Esophagus squamous epithelium (tissue), 5 donors: ENCODE data around the gene EBF4. TPM values are rescaled to one million over a fixed set of nuclear protein-coding genes. Genes with fewer than 3 reads are reported as not detected.

Source experiments
- DNase-seq: peaks from one replicate; lab custom pipeline; 2025; lab: John Stamatoyannopoulos, UW
- H3K27ac ChIP-seq, 4 donors: fragments of 200-600 bp; sonication (generic); one replicate each; pipeline ENCODE4 v1.5.1; 2016 to 2019; ENCODE audit warnings: mild to moderate bottlenecking in 1 of 4
- H3K27me3 ChIP-seq, 4 donors: fragments of 200-600 bp; sonication (generic); 1 replicate in 3 of 4; 2 replicates in 1 of 4; pipeline versions ENCODE4 v1.5.1 to v1.6.0; 2017 to 2021; ENCODE audit warnings: antibody characterized with exemption in 1 of 4
- H3K36me3 ChIP-seq, 3 donors: fragments of 200-600 bp; sonication (generic); one replicate each; pipeline ENCODE4 v1.5.1; 2016 to 2019
- H3K4me1 ChIP-seq, 3 donors: fragments of 200-600 bp; sonication (generic); one replicate each; pipeline ENCODE4 v1.5.1; 2017 to 2019
- H3K4me3 ChIP-seq, 4 donors: fragments of 200-600 bp; sonication (generic); 1 replicate in 3 of 4; 2 replicates in 1 of 4; pipeline ENCODE4 v1.5.1; 2016 to 2019; ENCODE audit warnings: mild to moderate bottlenecking in 2 of 4, moderate library complexity in 1 of 4
- H3K9me3 ChIP-seq, 3 donors: fragments of 200-600 bp; sonication (generic); one replicate each; pipeline ENCODE4 v1.5.1; 2016 to 2019
- CTCF ChIP-seq, 6 experiments: fragments of 450-650 bp in 4 of 6; fragments of 200-600 bp in 2 of 6; sonication (generic) in 2 of 6; IDR thresholded peaks; one replicate each; pipeline ENCODE4 v1.5.1; 2016 to 2019; ENCODE audit warnings: antibody characterized with exemption in 6 of 6, mild to moderate bottlenecking in 4 of 6, moderate library complexity in 4 of 6
- POLR2A ChIP-seq, 4 donors: fragments of 450-650 bp; IDR thresholded peaks; one replicate each; pipeline ENCODE4 v1.6.1; 2017; ENCODE audit warnings: antibody characterized with exemption in 4 of 4, mild to moderate bottlenecking in 4 of 4, moderate library complexity in 3 of 4
- WGBS, 2 donors: methylation state at CpG; one replicate each; pipeline ENCODE4 v1.1.5; 2018; 5-methylcytosine and 5-hydroxymethylcytosine counted together
- intact Hi-C: fragments of 100-400 bp; cut with DNase I; formaldehyde crosslinking; loops from one replicate; pipeline ENCODE4 v1.15.0; 2022
- total RNA-seq, 4 donors: library from RNA; depleted of rRNA; stranded (reverse); fragments of >200 nt; gene quantifications; one replicate each; pipeline ENCODE4 v1.1.0, GENCODE V29; 2016
- donor health status: DM: yes; HTN: yes; CAD: no.

EBF4 gene
- total RNA-seq, 4 donors from 2014 or later: 3.2 to 10.4 (median 7.2) TPM

GRCh38 chr20:2739042-2739398 lies 46.4 kb downstream of the EBF4 start:
- H3K36me3 ChIP-seq: no peaks in the 10 kb centered on the region
- TF ChIP-seq POLR2A (IDR thresholded peaks at IDR 0.05): no peak
- no peak for TF ChIP-seq CTCF (IDR thresholded peaks at IDR 0.05)
- 48% methylated on average over 3 of the region's 8 CpGs; no CpG with 5 or more reads in 1 of the 2 donors for WGBS, 2 donors
- no peak for DNase-seq
- intact Hi-C loops: no loop called here
- peaks cover 0 to 3% (median 0%) of the 10 kb centered on the region in 3 donors for H3K4me1 ChIP-seq
- H3K9me3 ChIP-seq: no peaks in the 10 kb centered on the region
- peaks cover 0 to 13% (median 0%) of the 10 kb centered on the region in 4 donors for H3K27me3 ChIP-seq
- no peak overlapping the region for H3K27ac ChIP-seq
- H3K4me3 ChIP-seq: no peak overlapping the region

GRCh38 chr20:2740702-2741101 lies 48.1 kb downstream of the EBF4 start:
- TF ChIP-seq POLR2A (IDR thresholded peaks at IDR 0.05) (no peak), CTCF (IDR thresholded peaks at IDR 0.05) (no peak)
- DNase-seq: no peak
- no peak overlapping the region for H3K4me3 ChIP-seq
- H3K27me3 ChIP-seq: peaks cover 0 to 13% (median 0%) of the 10 kb centered on the region in 4 donors
- intact Hi-C loops: no loop called here
- H3K4me1 ChIP-seq: peaks cover 0 to 3% (median 0%) of the 10 kb centered on the region in 3 donors
- H3K36me3 ChIP-seq: no peaks in the 10 kb centered on the region
- H3K27ac ChIP-seq: no peak overlapping the region
- WGBS, 2 donors: 67 to 85% methylated on average over 4 to 5 of the region's 6 CpGs
- H3K9me3 ChIP-seq: no peaks in the 10 kb centered on the region

GRCh38 chr20:2741463-2741862 lies 48.9 kb downstream of the EBF4 start:
- intact Hi-C loops: no loop called here
- WGBS, 2 donors: 59 to 77% methylated on average over 3 of the region's 3 CpGs

GRCh38 chr20:2741881-2742280 lies 49.3 kb downstream of the EBF4 start:
- H3K4me1 ChIP-seq: peaks cover 0 to 3% (median 0%) of the 10 kb centered on the region in 3 donors
- WGBS, 2 donors: 75 to 82% methylated on average over 7 of the region's 7 CpGs
- peaks cover 0 to 13% (median 0%) of the 10 kb centered on the region in 4 donors for H3K27me3 ChIP-seq
- H3K4me3 ChIP-seq: no peak overlapping the region
- intact Hi-C loops: no loop called here
- no peak overlapping the region for H3K27ac ChIP-seq
- TF ChIP-seq CTCF (IDR thresholded peaks at IDR 0.05) (no peak), POLR2A (IDR thresholded peaks at IDR 0.05) (no peak)
- no peaks in the 10 kb centered on the region for H3K9me3 ChIP-seq
- no peak for DNase-seq
- H3K36me3 ChIP-seq: no peaks in the 10 kb centered on the region

More at GRCh38 chr20:2741463-2741862, 48.9 kb downstream of the EBF4 start:
- Histone ChIP-seq H3K36me3 (no peaks in the 10 kb centered on the region), H3K9me3 (no peaks in the 10 kb centered on the region), H3K4me1 (peaks cover 0 to 3% (median 0%) of the 10 kb centered on the region in 3 donors), H3K27ac (no peak overlapping the region), H3K27me3 (peaks cover 0 to 13% (median 0%) of the 10 kb centered on the region in 4 donors), H3K4me3 (no peak overlapping the region)
- TF ChIP-seq POLR2A (IDR thresholded peaks at IDR 0.05) (no peak), CTCF (IDR thresholded peaks at IDR 0.05) (no peak)
- DNase-seq: no peak

GRCh38 chr20:2742431-2742830 lies 49.9 kb downstream of the EBF4 start:
- TF ChIP-seq CTCF (IDR thresholded peaks at IDR 0.05): no peak
- no peak for TF ChIP-seq POLR2A (IDR thresholded peaks at IDR 0.05)
- no peak overlapping the region for H3K27ac ChIP-seq
- intact Hi-C loops: no loop called here
- 70 to 100% methylated on average over 2 of the region's 2 CpGs for WGBS, 2 donors
- DNase-seq: no peak
- peaks cover 0 to 3% (median 0%) of the 10 kb centered on the region in 3 donors for H3K4me1 ChIP-seq
- no peaks in the 10 kb centered on the region for H3K9me3 ChIP-seq
- peaks cover 0 to 13% (median 0%) of the 10 kb centered on the region in 4 donors for H3K27me3 ChIP-seq
- no peak overlapping the region for H3K4me3 ChIP-seq
- no peaks in the 10 kb centered on the region for H3K36me3 ChIP-seq
